Measurements from ENCODE around the gene NEK11. TPM values are rescaled to one million over a fixed set of nuclear protein-coding genes. Genes with fewer than 3 reads are reported as not detected.

Gene NEK11
- total and polyA plus RNA-seq, 9 of the 15 experiments (the other 6 are each of a cell fraction or from before 2014, with no cell fraction given): 0.28 to 1.5 (median 0.87) TPM

- TF ChIP-seq HNRNPUL1 (IDR thresholded peaks at IDR 0.05; ENCODE audit: low read length) (no peak), ARHGAP35 (IDR thresholded peaks at IDR 0.05; ENCODE audit: partially characterized antibody) (no peak), NFIC (IDR thresholded peaks at IDR 0.05) (0 out of 2 replicates have a peak, but pooled peaks have one; percentile 10), ZC3H4 (CRISPR knock-in tag; IDR thresholded peaks at IDR 0.05; ENCODE audit: borderline replicate concordance) (no peak; the same call in 1 of the 2 replicates), ZNF551 (CRISPR knock-in tag; IDR thresholded peaks at IDR 0.05) (no peak), MLX (CRISPR knock-in tag; conservative IDR thresholded peaks at IDR 0.05) (no peak), SIN3A (IDR thresholded peaks at IDR 0.05; ENCODE audit: borderline replicate concordance in 2 of 2, control insufficient read depth in 1 of 2, low read depth in 2 of 2, low read length in 2 of 2) (0 out of 4 replicates have a peak, but pooled peaks of 1 of the 2 experiments have one; percentile 25), ARID2 (IDR thresholded peaks at IDR 0.05) (no peak), STAT5B (CRISPR knock-in tag; IDR thresholded peaks at IDR 0.05) (no peak), E2F8 (IDR thresholded peaks at IDR 0.05; ENCODE audit: low read depth, partially characterized antibody) (peak; percentile 40), TAF9B (IDR thresholded peaks at IDR 0.05; ENCODE audit: partially characterized antibody) (peak; percentile 12), CXXC5 (CRISPR knock-in tag; IDR thresholded peaks at IDR 0.05) (peak; percentile 60), SRSF9 (IDR thresholded peaks at IDR 0.05; ENCODE audit: borderline replicate concordance, low read depth, low read length) (no peak), ZBTB5 (IDR thresholded peaks at IDR 0.05) (no peak), ZNF79 (CRISPR knock-in tag; IDR thresholded peaks at IDR 0.05; ENCODE audit: low read depth) (no peak), ZNF174 (CRISPR knock-in tag; IDR thresholded peaks at IDR 0.05) (no peak), HLTF (IDR thresholded peaks at IDR 0.05) (no peak), CEBPG (CRISPR knock-in tag; IDR thresholded peaks at IDR 0.05) (no peak), CEBPG (tag; conservative IDR thresholded peaks at IDR 0.05 in 1 of 2, IDR thresholded peaks at IDR 0.05 in 1 of 2) (no peak), MBD2 (IDR thresholded peaks at IDR 0.05; ENCODE audit: borderline replicate concordance, low read depth) (no peak), SOX6 (IDR thresholded peaks at IDR 0.05) (no peak)
Observed at GRCh38 chr3:131026321-131027151, at the start of gene NEK11, which contains the start of gene ASTE1 (continued).
